GM12891 (cell line): ENCODE data around the gene DCLK1.

Experiments used
- DNase-seq: peaks from one replicate; pipeline ENCODE4 v3.0.0; 2011; ENCODE audit warnings: low spot score; ENCODE audit not compliant: insufficient read length
- FAIRE-seq: peaks from 2 replicates; lab custom pipeline; 2011; peaks lifted over from hg19 to GRCh38; lab: Jason Lieb, UNC
- PAX5 ChIP-seq: IDR thresholded peaks from 2 replicates; pipeline ENCODE4 v1.6.1; 2011; ENCODE audit warnings: low read length, moderate library complexity, mild to moderate bottlenecking; ENCODE audit not compliant: insufficient read depth, severe bottlenecking
- POLR2A ChIP-seq: IDR thresholded peaks from 2 replicates; pipeline ENCODE4 v1.6.1; 2011; ENCODE audit warnings: low read depth, low read length, control low read depth
- POLR2AphosphoS5 ChIP-seq: IDR thresholded peaks from 2 replicates; pipeline ENCODE4 v1.6.1; 2011; ENCODE audit warnings: low read depth, low read length, control low read depth
- POU2F2 ChIP-seq: IDR thresholded peaks from 2 replicates; pipeline ENCODE4 v1.6.1; 2011; ENCODE audit warnings: low read depth, mild to moderate bottlenecking, control low read depth, low read length, moderate library complexity
- SPI1 ChIP-seq: IDR thresholded peaks from 2 replicates; pipeline ENCODE4 v1.6.1; 2011; ENCODE audit warnings: low read depth, low read length, control low read depth
- TAF1 ChIP-seq: IDR thresholded peaks from 2 replicates; pipeline ENCODE4 v1.6.1; 2011; ENCODE audit warnings: low read depth, low read length, control low read depth

DCLK1 gene

DNA sequence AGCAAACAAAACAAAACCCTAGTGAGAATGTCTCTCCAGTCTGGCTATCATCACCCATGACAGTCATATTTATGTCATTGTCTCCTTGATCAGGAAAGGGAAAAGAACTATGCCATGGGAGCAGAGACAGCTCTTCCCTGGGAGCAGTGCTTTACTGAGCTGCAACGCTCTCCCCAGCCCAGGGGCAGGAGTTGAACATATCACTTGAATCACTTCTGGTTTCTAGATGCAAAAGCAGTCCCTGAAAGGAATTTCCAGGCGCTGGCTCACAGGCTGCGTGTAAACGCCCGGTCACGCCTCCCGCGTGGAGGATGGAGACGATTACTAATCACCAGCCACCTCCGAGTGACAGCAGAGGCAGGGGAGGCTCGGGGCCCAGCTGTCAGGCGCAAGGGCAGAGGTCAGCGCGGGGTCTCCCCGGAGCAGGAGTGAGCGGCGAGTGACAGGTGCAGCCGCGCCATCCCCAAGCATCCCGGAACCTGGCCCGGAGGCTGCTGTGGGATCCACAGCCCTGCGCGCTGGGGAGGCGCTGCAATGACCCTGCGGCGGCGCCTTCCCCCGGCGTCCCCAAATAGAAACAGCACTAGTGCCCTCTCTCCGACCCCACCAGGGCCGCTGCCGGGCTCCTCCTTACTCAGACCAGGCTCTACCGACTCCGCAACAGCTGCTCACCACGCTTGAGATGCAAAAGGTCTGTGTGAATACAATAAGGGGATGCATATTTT, 23.5 kb upstream of the DCLK1 start:
- FAIRE-seq = no peak
- no peak for DNase-seq
- TF ChIP-seq SPI1 = no peak

DNA sequence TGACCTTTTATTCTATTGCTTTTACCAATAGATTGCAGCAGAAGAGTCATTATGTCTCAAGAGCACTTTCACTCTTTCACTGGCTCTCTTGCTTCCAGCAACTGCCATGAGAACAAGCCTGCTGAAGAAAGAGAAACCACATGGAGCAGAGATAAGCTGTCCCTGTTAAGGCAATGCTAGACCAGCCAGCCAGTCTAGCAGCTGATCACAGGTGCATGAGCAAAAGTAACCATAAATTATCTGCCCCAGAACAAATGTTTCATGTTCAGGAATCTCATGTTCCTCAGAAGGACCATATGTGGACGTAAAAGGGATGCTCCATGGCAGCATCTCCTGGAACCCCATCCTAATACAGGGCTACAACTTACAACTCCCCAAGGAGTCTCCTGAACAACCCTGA, 20.4 kb upstream of the DCLK1 start:
- TF ChIP-seq TAF1 (no peak), SPI1 (no peak), POU2F2 (no peak), POLR2A (no peak), POLR2AphosphoS5 (no peak), PAX5 (no peak)
- FAIRE-seq = no peak
- no peak for DNase-seq

DNA sequence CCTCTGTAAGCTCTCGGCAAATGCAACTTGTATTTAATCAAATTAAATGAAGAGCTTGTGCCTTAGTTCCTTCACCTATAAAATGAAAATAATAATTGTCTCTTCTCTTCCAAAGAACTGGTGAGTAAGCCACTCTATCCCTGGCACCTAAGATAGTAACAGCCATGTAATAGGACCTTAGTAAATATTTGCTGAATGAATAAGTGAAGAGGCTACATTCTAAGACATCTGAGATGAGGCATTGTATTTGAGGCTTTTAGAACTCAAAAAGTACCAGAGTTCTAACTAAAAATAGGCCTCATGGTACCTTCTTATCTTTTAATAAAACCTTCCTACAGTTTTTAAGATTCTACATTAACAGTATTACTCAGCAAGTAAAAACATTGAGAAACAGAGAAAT, 17.3 kb upstream of the DCLK1 start:
- FAIRE-seq (no peak), DNase-seq (no peak)
- TF ChIP-seq SPI1 (no peak), POU2F2 (no peak), POLR2A (no peak), TAF1 (no peak), POLR2AphosphoS5 (no peak), PAX5 (no peak)

DNA sequence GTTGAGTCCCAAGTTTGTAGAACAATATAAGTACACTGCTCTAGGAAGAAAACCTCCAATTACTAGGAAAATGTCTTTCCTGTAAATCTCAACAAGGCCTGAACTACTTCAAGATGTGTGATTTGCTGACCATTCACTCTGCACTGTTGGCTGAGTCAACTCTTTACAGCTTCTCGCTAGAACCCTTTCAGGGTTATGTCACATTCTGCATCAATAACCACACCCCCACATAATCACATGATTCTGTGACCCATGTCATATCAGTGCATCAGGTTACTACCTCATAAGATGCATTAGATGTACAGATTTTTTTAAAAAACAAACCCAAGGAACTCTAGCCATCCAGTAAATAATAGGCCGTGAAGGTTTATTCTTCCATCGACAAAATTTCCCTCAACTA, 16.1 kb upstream of the DCLK1 start:
- DNase-seq (no peak), FAIRE-seq (no peak)
- TF ChIP-seq SPI1 (no peak), TAF1 (no peak), PAX5 (no peak), POLR2AphosphoS5 (no peak)

DNA sequence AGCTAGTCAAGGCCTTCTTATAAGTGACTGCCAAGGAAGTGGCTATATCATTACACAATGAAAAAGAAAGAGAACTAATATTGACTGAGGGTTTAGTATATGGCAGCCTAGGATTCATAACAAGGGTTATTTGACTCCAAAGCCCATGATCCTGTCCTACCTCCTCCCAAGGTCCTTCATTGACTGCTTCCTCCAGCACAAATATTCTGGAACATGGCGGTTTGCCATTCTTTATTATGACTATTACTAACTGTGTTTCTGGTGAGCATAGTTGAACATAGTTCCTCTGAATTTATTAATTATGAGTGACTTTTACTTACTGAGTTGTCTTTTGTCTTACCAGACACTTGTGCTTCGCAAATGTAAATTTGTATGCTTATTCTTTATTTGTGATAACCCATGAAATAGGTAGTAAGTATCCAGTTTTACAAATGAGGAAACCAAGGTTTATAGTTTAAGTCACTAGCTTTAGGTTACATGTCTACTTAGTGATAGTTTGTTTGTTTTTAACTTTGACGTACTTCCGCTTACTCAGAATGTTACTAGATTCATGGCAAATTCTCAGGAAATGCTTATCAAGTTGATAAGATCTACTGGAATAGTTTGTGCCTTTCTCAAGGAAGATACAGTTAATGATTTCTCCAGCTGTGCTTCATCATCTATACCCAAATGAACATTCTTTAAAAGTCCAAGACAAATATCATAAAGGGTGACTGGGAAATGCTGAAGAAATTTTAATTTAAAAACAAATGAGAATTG, 15.5 kb upstream of the DCLK1 start:
- TF ChIP-seq SPI1 (no peak), POLR2A (no peak), TAF1 (no peak), POLR2AphosphoS5 (no peak), POU2F2 (no peak), PAX5 (no peak)
- no peak for FAIRE-seq
- DNase-seq = no peak

DNA sequence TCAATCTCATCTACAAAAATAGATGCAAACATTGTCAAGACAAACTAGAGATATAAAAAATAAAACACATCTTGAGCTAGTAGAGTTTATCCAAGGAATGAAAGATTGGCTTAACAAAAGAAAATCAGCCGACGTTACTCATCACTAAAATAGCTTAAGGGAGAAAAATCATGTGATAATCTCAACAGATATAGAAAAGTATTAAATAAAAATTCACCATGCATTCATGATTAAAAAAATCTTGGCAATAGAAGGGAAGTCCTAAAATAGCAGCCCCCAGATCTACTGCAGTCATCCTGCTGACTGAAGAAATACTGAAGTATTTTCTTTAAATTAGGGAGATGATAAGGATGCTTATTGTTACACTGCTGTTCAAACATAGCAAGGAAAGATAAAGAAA, 12.6 kb upstream of the DCLK1 start:
- FAIRE-seq (no peak), DNase-seq (no peak)
- TF ChIP-seq POLR2A = no peak
- TF ChIP-seq SPI1 = no peak
- no peak for TF ChIP-seq PAX5
- no peak for TF ChIP-seq TAF1
- no peak for TF ChIP-seq POU2F2
- no peak for TF ChIP-seq POLR2AphosphoS5

DNA sequence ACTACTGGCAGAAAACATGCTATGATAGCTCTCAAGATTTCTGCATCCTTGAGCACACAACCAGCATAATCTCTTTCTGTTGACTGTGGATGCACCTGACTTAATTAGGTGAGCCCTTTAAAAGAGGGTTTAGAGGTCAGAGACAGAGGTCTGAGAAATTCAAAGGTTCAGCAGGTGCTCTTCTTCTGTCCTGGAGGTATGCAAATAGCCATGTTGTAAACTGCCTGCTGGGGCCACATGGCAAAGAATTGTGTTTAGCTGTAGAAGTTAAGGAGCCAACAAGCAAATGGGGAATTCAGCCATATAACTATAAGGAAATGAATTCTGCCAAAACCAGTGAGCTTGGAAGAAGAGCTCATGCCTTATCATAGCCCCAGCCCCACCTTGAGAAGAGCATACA, 11.6 kb upstream of the DCLK1 start:
- no peak for FAIRE-seq
- no peak for TF ChIP-seq POLR2A
- no peak for TF ChIP-seq POLR2AphosphoS5
- TF ChIP-seq PAX5 = no peak
- TF ChIP-seq TAF1 = no peak
- no peak for TF ChIP-seq SPI1
- no peak for TF ChIP-seq POU2F2
- no peak for DNase-seq

DNA sequence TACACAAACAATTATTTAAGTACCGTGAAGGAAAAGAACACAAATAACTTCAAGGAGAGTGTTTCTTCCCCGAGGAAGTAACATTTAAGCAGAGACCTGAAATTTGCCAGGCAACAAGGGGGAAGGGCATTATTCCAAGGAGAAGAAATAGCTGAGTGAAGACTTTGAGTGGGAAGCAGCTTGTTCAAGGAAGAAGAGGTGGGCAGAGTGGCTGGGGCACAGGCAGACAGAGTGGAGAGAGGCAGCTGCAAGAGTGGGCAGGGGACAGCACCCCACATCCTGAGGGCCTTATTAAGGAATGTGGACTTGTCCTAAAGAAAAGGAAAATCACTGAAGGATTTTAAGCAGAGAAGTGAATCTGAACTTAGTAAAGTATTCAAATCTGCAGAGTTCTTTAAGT, 4.7 kb upstream of the DCLK1 start:
- FAIRE-seq (no peak), DNase-seq (no peak)
- no peak for TF ChIP-seq SPI1
- no peak for TF ChIP-seq POU2F2
- TF ChIP-seq PAX5 = no peak
- no peak for TF ChIP-seq POLR2A

DNA sequence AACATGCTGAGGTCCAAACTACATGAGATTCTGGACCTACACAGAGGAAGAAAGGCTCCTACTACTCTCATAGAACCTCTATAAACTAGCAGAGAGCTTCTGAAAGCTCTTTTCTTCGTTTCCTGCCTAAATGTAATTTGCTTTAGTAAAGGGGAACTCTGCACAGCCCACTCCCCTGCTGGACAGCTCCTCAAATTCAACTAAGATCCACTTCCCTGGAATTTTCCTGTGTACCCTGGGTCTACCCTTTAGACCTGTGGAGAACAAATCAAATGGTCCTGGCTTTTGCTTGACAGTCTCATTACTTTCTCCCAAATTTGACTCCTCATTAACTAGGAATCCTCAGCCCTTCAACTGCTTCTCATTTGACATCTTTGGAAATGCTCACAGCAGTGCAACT, 3.5 kb upstream of the DCLK1 start:
- DNase-seq = no peak
- TF ChIP-seq POLR2AphosphoS5 (no peak), POLR2A (no peak), SPI1 (no peak), PAX5 (no peak), TAF1 (no peak), POU2F2 (no peak)
- FAIRE-seq = no peak

DNA sequence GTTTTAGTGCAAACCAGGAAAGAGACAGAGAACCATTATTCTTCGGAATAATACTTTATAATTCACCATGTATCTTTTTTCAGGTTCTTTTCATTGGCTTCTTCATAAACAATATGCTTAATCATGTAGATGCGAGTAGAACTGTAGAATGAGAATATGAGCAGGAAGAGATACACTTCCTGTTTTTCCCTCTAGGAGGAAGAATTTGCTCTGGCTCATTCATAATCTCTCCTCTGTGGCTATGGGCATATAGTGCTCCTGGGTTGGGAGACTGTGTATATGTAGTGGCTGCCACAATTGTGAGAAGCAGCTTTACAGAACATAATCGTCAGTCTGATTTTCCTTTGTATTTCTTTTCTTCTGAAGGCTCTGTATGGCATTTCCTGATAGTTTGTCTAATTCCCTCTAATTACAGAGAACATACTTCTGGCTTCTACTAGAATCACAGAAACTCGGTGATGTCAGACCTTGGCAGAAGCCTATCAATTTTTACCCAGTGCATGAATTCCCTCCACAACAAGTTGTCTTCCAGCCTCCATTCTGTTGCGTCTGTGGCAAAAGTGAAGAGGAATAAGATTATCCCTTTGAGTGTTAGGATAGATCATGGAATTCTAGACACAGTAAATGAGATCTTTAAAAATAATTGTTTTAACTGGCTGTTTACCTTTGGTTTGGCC, 2.9 kb upstream of the DCLK1 start:
- no peak for TF ChIP-seq TAF1
- no peak for TF ChIP-seq PAX5
- no peak for TF ChIP-seq POU2F2
- no peak for TF ChIP-seq POLR2AphosphoS5
- no peak for TF ChIP-seq SPI1
- TF ChIP-seq POLR2A = no peak
- FAIRE-seq (no peak), DNase-seq (no peak)
